Muscle of leg (tissue), 11 donors: Measurements from ENCODE around the gene PPP1R7. TPM values are rescaled to one million over a fixed set of nuclear protein-coding genes. Genes with fewer than 3 reads are reported as not detected.

ENCODE experiments used
- DNase-seq: peaks from one replicate; pipeline ENCODE4 v3.0.0; 2013
- H3K27ac ChIP-seq: one replicate; pipeline ENCODE4 v1.5.1; 2013; ENCODE audit warnings: mild to moderate bottlenecking, low read length, control low read depth
- H3K27me3 ChIP-seq: one replicate; pipeline ENCODE4 v1.6.1; 2013; ENCODE audit warnings: low read length; ENCODE audit not compliant: control insufficient read depth, insufficient read depth
- H3K36me3 ChIP-seq: one replicate; pipeline ENCODE4 v1.6.1; 2013; ENCODE audit warnings: low read length; ENCODE audit not compliant: control insufficient read depth, insufficient read depth
- H3K4me1 ChIP-seq: one replicate; pipeline ENCODE4 v1.6.1; 2013; ENCODE audit warnings: low read length; ENCODE audit not compliant: control insufficient read depth, insufficient read depth
- H3K4me3 ChIP-seq: one replicate; pipeline ENCODE4 v1.5.1; 2013; ENCODE audit warnings: low read length, control low read depth
- H3K9me3 ChIP-seq: replicated peaks from 2 replicates; pipeline ENCODE4 v1.6.1; 2013; ENCODE audit warnings: low read depth, low read length; ENCODE audit not compliant: control insufficient read depth
- WGBS: methylation state at CpG from one replicate; pipeline ENCODE4 v1.1.5; 2013; ENCODE audit warnings: missing lambda C conversion rate; ENCODE audit not compliant: insufficient coverage; 5-methylcytosine and 5-hydroxymethylcytosine counted together
- polyA plus RNA-seq, 8 donors: library from polyadenylated mRNA; unstranded; fragments of 120-200 nt; gene quantifications; one replicate each; pipeline versions ENCODE4 v1.2.1 to v1.2.3, GENCODE V29; 2013; ENCODE audit warnings: inconsistent platforms in 1 of 8, low replicate concordance in 1 of 8; ENCODE audit not compliant: insufficient read length in 8 of 8, insufficient read depth in 1 of 8
- total RNA-seq: library from RNA; stranded (reverse); fragments of 120-200 nt; gene quantifications from one replicate; pipeline ENCODE4 v1.2.4, GENCODE V29; 2013

PPP1R7 gene
- total and polyA plus RNA-seq, 9 donors: 46.8 to 92.0 (median 78.0) TPM

- DNase-seq: no peak
- Histone ChIP-seq H3K4me1 (peaks cover 10% of the 10 kb centered on the region), H3K27me3 (no peaks in the 10 kb centered on the region), H3K9me3 (no peaks in the 10 kb centered on the region), H3K27ac (no peak overlapping the region), H3K36me3 (no peaks in the 10 kb centered on the region), H3K4me3 (no peak overlapping the region)
- 81% methylated on average over 39 of the region's 42 CpGs for WGBS
Observed at GRCh38 chr2:241199897-241200821, 49.9 kb downstream of the PPP1R7 start.

- Histone ChIP-seq H3K4me3 (no peak overlapping the region), H3K9me3 (no peaks in the 10 kb centered on the region), H3K4me1 (peaks cover 10% of the 10 kb centered on the region), H3K27me3 (no peaks in the 10 kb centered on the region), H3K27ac (no peak overlapping the region), H3K36me3 (no peaks in the 10 kb centered on the region)
- no peak for DNase-seq
- 85% methylated on average over 13 of the region's 21 CpGs for WGBS
Observed at GRCh38 chr2:241200822-241201395, 50.6 kb downstream of the PPP1R7 start.

- WGBS: 79% methylated on average over 23 of the region's 24 CpGs
- Histone ChIP-seq H3K27me3 (no peaks in the 10 kb centered on the region), H3K36me3 (no peaks in the 10 kb centered on the region), H3K4me1 (peaks cover 10% of the 10 kb centered on the region), H3K9me3 (no peaks in the 10 kb centered on the region), H3K27ac (no peak overlapping the region), H3K4me3 (no peak overlapping the region)
- no peak for DNase-seq
Observed at GRCh38 chr2:241201445-241202267, 51.4 kb downstream of the PPP1R7 start.

GRCh38 chr2:241202268-241202585, 52.0 kb downstream of the PPP1R7 start:
- no peaks in the 10 kb centered on the region for H3K36me3 ChIP-seq
- 82% methylated on average over 15 of the region's 15 CpGs for WGBS
- peaks cover 10% of the 10 kb centered on the region for H3K4me1 ChIP-seq
- no peaks in the 10 kb centered on the region for H3K27me3 ChIP-seq
- no peak overlapping the region for H3K27ac ChIP-seq
- DNase-seq: no peak
- H3K9me3 ChIP-seq: no peaks in the 10 kb centered on the region
- H3K4me3 ChIP-seq: no peak overlapping the region

GRCh38 chr2:241202681-241203080, 52.4 kb downstream of the PPP1R7 start:
- Histone ChIP-seq H3K4me3 (no peak overlapping the region), H3K27ac (no peak overlapping the region), H3K36me3 (no peaks in the 10 kb centered on the region), H3K9me3 (no peaks in the 10 kb centered on the region), H3K27me3 (no peaks in the 10 kb centered on the region), H3K4me1 (peaks cover 10% of the 10 kb centered on the region)
- WGBS: 89% methylated on average over 6 of the region's 9 CpGs
- DNase-seq: no peak

GRCh38 chr2:241203218-241204009, 53.1 kb downstream of the PPP1R7 start:
- Histone ChIP-seq H3K9me3 (no peaks in the 10 kb centered on the region), H3K4me3 (no peak overlapping the region), H3K27me3 (no peaks in the 10 kb centered on the region), H3K36me3 (no peaks in the 10 kb centered on the region), H3K27ac (no peak overlapping the region), H3K4me1 (peaks cover 10% of the 10 kb centered on the region)
- DNase-seq: no peak
- WGBS: 88% methylated on average over 25 of the region's 27 CpGs

GRCh38 chr2:241204010-241204384, 53.7 kb downstream of the PPP1R7 start:
- Histone ChIP-seq H3K27ac (no peak overlapping the region), H3K4me1 (peaks cover 10% of the 10 kb centered on the region), H3K9me3 (no peaks in the 10 kb centered on the region), H3K36me3 (no peaks in the 10 kb centered on the region), H3K4me3 (no peak overlapping the region), H3K27me3 (no peaks in the 10 kb centered on the region)
- WGBS: 77% methylated on average over 10 of the region's 10 CpGs
- no peak for DNase-seq

GRCh38 chr2:241204490-241204889, 54.2 kb downstream of the PPP1R7 start:
- 73% methylated on average over 4 of the region's 4 CpGs for WGBS
- Histone ChIP-seq H3K27ac (no peak overlapping the region), H3K27me3 (no peaks in the 10 kb centered on the region), H3K4me3 (no peak overlapping the region), H3K4me1 (peaks cover 10% of the 10 kb centered on the region), H3K9me3 (no peaks in the 10 kb centered on the region), H3K36me3 (no peaks in the 10 kb centered on the region)
- no peak for DNase-seq

- no peak for DNase-seq
- 90% methylated on average over 3 of the region's 3 CpGs for WGBS
- H3K27me3 ChIP-seq: no peaks in the 10 kb centered on the region
Observed at GRCh38 chr2:241205086-241205485, 54.8 kb downstream of the PPP1R7 start.

More at GRCh38 chr2:241205086-241205485, 54.8 kb downstream of the PPP1R7 start:
- Histone ChIP-seq H3K36me3 (no peaks in the 10 kb centered on the region), H3K9me3 (no peaks in the 10 kb centered on the region), H3K4me3 (no peak overlapping the region), H3K4me1 (peaks cover 10% of the 10 kb centered on the region), H3K27ac (no peak overlapping the region)
